IPS-18c (cell line): Measurements from ENCODE around the gene PCDH19.
"Not testable (repeated sequence)": the region's sequence is repeated elsewhere in the genome, so short reads cannot be mapped to it uniquely, and the experiment has no call there.

Source experiments
- H3K4me3 ChIP-seq: 2 replicates; pipeline ENCODE4 v1.7.0; 2013; ENCODE audit warnings: low read depth, mild to moderate bottlenecking, low read length, moderate library complexity; ENCODE audit not compliant: insufficient read depth
- H3K9me3 ChIP-seq: one replicate; pipeline ENCODE4 v1.6.1; 2013; ENCODE audit warnings: mild to moderate bottlenecking, low read length, moderate library complexity; ENCODE audit not compliant: control insufficient read depth, insufficient read depth

The PCDH19 gene, protein sequence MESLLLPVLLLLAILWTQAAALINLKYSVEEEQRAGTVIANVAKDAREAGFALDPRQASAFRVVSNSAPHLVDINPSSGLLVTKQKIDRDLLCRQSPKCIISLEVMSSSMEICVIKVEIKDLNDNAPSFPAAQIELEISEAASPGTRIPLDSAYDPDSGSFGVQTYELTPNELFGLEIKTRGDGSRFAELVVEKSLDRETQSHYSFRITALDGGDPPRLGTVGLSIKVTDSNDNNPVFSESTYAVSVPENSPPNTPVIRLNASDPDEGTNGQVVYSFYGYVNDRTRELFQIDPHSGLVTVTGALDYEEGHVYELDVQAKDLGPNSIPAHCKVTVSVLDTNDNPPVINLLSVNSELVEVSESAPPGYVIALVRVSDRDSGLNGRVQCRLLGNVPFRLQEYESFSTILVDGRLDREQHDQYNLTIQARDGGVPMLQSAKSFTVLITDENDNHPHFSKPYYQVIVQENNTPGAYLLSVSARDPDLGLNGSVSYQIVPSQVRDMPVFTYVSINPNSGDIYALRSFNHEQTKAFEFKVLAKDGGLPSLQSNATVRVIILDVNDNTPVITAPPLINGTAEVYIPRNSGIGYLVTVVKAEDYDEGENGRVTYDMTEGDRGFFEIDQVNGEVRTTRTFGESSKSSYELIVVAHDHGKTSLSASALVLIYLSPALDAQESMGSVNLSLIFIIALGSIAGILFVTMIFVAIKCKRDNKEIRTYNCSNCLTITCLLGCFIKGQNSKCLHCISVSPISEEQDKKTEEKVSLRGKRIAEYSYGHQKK (N-terminal part only)

DNA sequence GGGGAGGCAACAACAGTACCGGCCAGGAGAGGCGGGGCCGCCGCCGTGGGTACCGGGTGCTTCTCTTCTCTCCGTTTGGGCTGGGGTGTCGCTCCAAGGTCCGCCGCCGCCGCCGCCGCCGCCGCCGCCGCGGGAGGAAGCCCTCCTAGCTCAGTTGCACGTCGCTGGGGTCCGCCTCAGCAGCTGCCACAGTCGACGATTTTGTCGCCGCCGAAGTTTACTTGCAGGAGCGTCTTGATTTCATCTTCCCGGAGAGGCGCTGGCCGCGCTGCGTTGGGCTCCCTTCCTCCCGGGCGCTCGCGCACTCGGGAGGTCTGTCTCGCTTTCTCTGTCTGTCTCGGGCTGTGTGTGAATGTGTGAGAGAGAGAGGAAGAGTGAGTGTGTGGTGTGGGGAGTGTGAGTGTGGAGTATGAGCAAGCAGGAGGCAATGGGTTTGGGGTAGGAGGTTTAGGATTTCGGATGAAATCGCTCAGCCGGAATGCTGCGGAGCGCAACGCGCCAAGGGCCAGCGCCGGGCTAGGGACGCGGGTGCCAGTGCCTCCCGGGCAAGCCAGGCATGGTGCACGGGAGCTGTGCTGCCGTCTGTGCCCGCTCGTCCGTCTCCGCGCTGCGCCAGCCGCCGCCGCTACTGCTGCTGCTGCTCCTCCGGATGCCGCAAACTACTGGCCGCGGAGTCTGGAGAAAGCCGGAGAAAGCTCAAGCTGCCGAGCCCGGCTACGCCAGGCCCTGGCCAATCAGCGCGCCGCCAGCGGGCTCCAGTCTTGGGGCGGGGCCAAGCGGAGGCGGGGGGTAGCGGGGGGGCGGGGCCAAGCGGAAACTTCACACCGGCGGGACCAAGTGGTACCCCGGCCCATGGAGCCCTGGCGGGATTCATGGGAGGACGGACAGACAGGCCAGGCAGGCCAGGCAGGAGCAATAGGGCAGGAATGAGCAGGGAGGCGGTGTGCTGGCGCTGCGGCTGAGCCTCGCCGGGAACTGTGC is at the start of gene PCDH19:
Gene PCDH19, minus strand, starts transcription at position 664 of the 981 bp plus-strand sequence. CDS start 1,676 bp downstream, outside the sequence.
- peaks cover 7% of the 10 kb centered on the region for H3K9me3 ChIP-seq
- H3K4me3 ChIP-seq, result peak within 1 kb of the TSS; percentile 60

DNA sequence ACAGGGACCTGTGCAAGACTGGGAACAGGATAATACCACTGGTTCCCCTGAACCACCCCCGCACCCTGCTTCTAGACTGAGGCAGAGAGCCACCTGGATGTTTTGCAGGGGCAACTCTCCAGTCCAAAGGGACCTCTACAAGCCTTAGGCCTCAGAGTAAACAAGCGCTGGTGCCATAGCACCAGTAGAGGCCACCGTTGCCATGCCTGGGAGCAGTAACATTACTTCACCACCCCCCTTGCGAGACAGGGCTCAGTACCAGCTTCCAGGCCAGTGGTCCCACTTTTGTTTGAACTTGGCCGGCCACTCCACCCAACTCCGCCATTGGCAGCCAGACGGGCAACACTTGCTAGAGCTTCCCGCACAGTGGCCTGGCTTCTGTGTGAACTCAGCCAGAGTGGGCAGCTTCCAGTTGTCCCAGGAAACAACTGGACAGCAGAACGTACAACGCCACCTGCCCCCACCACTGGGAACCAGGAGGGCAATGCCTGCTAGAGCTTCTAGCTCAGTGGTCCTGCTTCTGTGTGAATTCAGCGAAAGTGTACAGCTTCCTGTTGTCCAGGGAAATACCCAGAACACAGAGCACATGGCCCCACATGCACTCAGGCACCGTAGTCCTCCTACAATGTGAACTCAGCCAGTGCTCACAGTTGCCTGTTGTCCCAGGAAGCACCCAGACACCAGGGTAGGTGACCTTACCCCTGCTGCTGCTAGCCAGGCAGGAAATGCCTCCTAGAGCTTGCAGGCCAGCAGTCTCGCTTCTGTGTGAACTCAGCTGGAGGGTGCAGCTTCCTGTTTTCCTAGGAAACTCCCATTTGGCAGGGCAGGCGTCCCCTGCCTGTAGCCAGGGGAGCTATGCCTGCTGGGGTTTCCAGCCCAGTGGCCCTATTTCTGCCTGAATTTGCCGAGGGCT is 39.9 kb upstream of the PCDH19 start:
- Histone ChIP-seq H3K4me3 (no peak overlapping the region), H3K9me3 (peaks cover 8% of the 10 kb centered on the region)

DNA sequence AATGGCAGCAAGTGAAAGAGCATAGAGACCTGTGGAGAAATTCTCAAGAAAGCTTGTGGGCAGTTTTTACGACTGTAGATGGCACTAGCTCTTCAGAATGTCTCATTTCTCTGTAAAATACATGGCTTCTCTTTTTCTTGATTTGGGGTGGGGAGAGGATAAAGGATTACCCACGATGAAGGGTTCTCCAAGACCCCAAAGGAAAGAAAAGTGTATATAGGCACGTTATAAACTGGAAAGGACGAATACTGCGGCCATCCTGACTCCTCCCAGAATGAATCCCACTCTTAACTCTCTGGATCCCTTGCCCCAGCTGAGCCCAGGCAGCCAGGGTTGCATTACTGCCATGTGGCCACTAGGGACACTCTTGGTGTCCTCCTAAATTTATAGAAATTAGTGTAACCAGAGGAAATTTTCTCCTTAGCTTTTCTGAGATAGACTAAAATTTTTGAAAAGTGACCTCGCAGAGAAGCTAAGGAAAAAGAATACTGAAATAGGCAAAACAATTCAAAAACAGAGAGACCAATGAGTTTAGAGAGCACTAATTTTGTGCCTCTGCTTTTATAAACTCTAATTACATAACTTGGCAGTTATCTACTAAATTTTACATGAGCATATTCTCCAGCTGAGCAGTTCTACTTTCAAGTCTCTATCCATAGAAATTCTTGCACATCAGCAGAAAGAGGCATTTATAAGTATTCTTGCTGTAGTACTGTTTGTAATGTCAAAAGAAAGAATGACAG is 37.8 kb upstream of the PCDH19 start:
- H3K9me3 ChIP-seq, result peaks cover 5% of the 10 kb centered on the region
- H3K4me3 ChIP-seq, result peak overlapping the region; percentile 35; the same call in 1 of the 2 replicates

DNA sequence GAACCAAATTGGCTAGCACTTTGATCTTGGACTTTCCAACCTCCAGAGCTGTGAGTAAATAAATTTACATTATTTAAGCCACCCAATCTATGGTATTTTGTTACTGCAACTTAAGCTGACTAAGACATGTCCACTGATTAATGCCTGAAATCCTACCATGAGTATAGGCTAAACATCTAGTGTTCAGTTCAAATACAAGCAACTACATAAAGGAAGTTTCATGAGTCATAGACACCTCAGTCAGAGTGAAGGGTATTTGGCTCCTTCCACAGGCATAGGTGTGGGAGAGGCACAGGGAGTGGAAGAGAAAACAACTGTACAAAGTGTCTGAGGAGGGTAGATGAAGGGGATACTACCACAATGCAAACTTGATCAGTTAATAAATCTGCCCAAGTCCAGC is 35.5 kb upstream of the PCDH19 start:
- Histone ChIP-seq H3K4me3 (no peak overlapping the region), H3K9me3 (peaks cover 2% of the 10 kb centered on the region)

DNA sequence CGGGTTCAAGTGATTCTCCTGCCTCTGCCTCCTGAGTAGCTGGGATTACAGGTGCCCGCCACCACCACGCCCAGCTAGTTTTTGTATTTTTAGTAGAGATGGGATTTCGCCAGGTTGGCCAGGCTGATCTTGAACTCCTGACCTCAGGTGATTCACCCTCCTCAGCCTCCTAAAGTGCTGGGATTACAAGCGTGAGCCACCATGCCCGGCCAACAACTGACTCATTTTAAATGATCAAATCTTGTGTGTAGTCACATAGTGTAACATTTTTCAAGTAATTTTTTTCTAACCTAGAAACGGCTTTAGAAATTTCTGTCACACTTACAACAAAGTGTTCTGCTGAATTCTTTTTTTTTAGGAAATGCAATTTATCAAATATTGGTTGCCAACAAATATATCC is 31.2 kb upstream of the PCDH19 start:
- not testable (repeated sequence) for H3K9me3 ChIP-seq, H3K4me3 ChIP-seq

DNA sequence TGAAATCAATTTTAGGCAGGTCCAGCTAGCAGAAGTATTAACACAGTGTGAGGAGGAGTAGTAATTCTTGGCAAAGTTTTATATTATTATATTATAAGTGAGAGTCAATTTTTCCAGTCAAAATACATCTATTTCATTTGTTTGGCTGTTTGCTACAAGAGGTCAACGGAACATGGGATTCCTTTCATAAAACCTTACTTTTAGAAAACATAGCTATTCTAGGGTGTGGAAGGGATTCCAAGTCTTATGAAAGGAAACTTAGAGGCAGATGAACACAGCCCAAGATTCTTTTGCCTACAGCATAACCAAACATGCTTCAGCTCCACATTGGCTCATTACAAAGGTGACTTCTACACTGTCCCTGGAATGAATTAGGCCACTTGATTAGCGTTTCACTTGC is 29.9 kb upstream of the PCDH19 start:
- no peak overlapping the region for H3K4me3 ChIP-seq
- H3K9me3 ChIP-seq, result no peaks in the 10 kb centered on the region

DNA sequence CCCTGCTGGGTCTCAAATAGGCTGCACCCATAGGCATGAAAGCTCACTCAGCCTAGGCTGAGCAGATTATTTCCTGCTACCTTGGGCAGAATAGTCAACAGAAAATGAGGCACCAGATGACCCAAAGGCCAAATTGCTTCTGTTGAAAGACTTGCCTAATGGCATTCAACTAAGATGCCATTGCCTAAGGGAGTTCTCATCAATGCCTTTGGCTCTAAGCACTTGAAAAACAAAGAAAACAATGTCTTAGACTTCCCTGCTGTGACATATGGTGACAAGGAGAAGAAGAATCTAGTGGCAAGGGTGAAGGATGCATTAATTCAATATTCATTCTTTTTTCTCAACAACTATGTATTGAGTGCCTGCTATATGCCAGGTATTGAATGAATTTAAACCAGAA is 25.7 kb upstream of the PCDH19 start:
- no peak overlapping the region for H3K4me3 ChIP-seq

DNA sequence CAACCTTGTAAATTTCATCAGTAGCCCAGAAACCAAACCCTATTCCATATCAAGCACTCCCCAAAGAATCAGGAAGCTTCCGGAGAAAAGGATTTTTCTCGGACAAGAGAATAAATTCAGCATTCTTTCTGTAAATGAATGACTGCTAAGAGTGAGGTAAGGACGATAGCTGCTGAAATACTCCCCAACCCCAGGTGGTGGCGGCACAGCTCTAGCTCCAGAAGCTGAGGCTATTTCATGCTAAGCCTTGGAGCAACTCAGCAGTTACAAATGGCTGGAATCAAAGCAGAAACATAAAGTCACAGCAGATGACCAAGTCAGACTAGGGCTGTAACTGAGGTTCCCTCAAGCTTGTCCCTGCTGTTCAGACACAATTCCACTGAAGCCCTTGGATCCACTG is 13.9 kb upstream of the PCDH19 start:
- H3K9me3 ChIP-seq, result no peaks in the 10 kb centered on the region
- H3K4me3 ChIP-seq, result no peak overlapping the region

More for the DNA sequence above, 25.7 kb upstream of the PCDH19 start:
- H3K9me3 ChIP-seq, result peaks cover 4% of the 10 kb centered on the region

DNA sequence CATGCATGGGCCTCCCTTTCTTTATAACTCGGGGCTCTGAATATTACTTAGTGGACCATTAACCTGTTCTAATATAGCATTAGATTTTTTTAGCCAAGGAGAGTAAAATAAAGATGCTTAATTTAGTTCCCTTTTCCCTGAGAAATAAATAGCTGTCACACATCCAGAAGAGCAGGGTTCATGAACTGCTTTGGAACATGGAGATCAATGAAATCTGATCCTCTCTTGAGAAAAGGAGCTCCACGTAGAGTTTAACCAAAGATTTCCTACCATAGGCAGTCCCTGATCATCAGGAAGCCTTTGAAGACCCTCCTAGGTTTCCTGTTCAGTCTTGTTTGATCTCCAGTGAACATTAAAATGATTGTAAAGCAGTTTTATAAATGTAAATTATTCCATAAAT is 8.5 kb upstream of the PCDH19 start:
- Histone ChIP-seq H3K9me3 (no peaks in the 10 kb centered on the region), H3K4me3 (no peak overlapping the region)

DNA sequence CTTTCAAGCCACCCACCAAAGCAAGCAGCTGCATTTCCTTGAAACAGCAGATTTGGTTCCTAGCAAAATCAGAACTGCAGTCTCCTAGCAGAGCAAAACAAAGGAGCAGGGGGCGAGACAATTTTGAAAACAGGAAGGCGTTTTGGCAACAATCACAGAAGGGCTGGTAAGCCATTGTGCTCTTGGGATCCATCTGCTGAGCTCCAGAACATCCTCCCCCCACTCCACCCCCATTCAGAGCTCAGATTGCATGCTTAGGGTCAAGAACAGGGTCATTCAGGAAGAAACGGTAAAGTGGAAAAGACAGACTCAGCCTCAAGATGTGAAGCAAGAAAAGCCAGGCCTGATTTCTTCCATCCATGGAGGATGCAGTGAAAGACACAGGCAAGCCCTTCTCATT is 7.6 kb upstream of the PCDH19 start:
- no peak overlapping the region for H3K4me3 ChIP-seq

DNA sequence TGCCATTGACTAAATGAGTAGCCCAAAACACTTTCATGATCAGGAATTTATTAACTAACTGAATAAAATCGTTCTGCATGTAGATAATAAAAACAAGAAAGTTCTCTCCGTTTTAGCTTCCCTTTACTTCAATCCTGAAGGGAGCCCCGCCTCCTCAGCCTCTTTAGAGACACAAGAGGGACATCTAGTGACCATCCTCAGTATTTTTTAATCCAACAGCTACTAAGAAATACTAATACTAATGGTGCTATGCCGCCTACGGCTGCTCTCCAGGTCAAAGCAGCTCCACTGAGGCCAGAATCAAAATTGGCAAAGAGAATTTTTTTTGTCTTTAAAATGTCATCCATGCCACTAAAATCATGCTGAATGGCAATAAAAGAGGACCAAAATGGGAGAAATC is 3.2 kb upstream of the PCDH19 start:
- no peaks in the 10 kb centered on the region for H3K9me3 ChIP-seq
- H3K4me3 ChIP-seq, result no peak overlapping the region

More for the DNA sequence above, 7.6 kb upstream of the PCDH19 start:
- H3K9me3 ChIP-seq, result no peaks in the 10 kb centered on the region

DNA sequence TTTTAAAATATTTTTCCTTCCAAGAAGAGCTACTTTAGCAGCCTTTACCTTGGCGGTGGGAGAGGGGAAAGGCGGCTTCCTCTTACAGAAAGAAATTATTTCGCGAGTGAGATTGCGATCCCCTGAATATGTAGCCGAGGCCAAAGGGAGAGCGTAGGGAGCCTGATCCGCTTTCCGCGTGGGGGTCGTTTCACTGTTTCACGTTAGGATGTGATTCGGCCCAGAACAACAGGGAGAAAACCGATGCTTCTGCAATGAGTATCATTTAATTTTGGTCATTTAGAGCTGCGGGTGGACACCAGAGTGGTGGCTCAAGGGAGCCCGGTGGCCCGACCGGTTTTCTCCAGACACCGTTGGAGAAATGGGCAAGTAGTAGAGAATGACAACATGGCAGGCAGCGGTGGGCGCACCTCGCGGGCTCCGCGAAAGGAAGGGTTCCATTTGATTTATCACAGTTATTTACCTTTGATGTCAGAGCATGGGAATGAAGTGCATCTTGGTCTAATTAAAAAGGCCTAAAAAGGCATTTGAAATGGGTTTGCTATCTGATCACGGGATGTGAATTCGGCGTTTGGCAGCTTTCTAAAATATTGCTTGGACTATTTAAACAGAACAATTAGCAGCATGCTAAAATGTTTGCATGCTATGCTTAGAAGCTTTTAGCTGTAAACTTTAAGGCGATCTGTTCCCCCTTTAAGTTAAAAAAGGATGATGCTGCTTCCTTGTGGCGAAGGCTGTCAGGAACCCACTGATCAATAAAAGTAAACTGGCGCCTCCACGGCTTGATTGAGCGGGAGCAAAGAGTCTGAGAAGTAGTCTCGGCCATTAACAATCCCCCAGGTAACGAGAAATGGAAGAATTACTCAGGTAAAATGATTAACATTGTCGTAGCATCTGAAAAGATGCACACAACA is 2.0 kb upstream of the PCDH19 start:
- H3K4me3 ChIP-seq, result peak overlapping the region; percentile 15; the same call in 1 of the 2 replicates

DNA sequence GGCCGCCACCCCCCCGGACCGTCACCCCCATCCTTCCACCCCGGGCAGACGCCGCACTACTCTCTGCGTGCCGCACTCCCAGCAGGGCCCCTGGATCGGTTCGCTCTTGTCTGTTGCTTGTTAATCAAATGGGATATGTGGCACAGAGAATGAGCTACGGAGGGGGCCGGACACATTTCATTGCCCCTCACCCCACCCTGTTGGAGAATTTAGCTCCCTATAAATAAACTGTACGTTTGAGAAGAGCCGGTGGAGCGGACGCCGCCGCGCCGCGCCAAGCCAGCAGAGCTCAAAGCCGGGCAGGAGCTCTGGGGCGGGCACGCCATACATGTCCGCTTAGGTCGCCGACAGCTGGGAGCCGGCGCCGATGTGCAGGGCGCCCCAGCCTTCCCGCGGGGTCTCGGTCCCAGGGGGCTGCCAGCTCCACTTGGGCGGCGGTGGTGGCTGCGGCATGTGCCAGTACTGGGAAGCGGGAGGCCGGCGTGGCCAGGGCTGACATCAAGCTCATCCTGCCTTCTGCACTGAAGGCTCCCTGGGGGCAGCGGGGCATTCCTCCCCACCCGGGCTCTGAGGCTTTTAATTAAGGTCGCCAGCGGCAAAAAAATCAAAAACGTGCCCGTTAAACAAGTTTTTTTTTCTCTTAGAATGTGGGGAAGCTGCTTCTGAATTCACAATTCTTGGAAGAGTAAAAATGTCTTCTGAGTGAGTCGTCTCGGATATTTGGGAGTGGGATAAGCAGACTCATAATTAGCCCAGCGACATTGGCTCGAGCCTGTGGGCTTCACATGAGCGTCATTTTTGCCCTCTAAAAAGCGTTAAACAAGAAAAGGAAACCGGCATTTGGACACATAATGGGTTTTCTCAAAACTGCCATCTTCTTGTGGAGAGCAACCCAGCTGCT is 1.1 kb upstream of the PCDH19 start:
- Histone ChIP-seq H3K4me3 (peak overlapping the region; percentile 43), H3K9me3 (peaks cover 7% of the 10 kb centered on the region)

More for the DNA sequence above, 2.0 kb upstream of the PCDH19 start:
- H3K9me3 ChIP-seq, result peaks cover 7% of the 10 kb centered on the region
